ENCODE data around the gene FBXO3. TPM values are rescaled to one million over a fixed set of nuclear protein-coding genes. Genes with fewer than 3 reads are reported as not detected.

The FBXO3 gene
- total and polyA plus RNA-seq, 9 of the 15 experiments (the other 6 are each of a cell fraction or from before 2014, with no cell fraction given) = 11.6 to 59.3 (median 29.2) TPM

DNA sequence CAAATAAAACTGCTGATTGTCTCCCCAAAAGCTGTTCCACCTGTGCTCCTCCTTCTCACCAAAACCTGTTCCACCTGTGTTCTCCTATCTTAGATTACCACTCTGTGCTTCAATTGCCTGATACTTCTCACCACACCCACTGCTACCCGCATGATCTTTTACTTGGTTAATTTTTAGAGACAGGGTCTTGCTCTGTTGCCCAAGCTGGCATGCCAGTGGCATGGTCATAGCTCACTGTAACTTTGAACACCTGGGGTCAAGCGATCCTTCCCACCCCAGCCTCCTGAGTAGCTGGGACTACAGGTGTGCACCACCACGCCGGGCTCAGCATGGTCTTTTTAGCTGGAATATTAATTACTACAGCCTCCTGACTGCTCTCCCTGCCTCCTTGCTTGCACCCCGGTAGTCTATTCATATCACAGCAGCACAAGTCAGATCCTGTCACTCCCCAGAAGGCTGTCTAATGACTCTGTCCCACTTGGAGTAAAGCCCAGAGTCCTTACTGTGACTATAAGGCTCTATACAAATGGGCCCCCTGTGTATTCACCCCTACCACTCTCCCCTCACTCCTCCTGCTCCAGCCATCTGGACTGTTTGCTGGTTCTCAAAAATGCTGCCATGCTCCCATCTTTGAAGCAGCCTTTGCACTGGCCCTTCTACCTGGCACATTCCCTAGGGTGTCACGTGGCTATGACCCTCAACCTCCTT lies 77.2 kb downstream of the FBXO3 start:
- peaks cover 16 to 18% of the 10 kb centered on the region in 2 experiments for H3K4me1 ChIP-seq (replicated peaks in 1 of 2; ENCODE audit: control insufficient read depth in 2 of 2, insufficient read depth in 2 of 2, low read length in 2 of 2)
- under 1% methylated on average over 6 of the region's 6 CpGs for WGBS (ENCODE audit: insufficient coverage, low coverage, missing lambda C conversion rate)

More for the DNA sequence above, 77.2 kb downstream of the FBXO3 start:
- FAIRE-seq (no peak), ATAC-seq (no peak), DNase-seq (ENCODE audit: extremely low read depth in 1 of 4, low spot score in 3 of 4) (no peak)
- Histone ChIP-seq H3K27ac (ENCODE audit: extremely low read depth, low read depth, low read length) (no peak overlapping the region), H3K9ac (ENCODE audit: insufficient read depth in 1 of 2, low read depth in 2 of 2, low read length in 2 of 2) (no peak overlapping the region), H3K4me3 (no peak overlapping the region), H3K27me3 (ENCODE audit: control insufficient read depth in 2 of 2, insufficient read depth in 2 of 2, low read length in 2 of 2) (peaks cover 19 to 45% of the 10 kb centered on the region in 2 experiments), H2AFZ (ENCODE audit: low read depth, low read length) (no peak overlapping the region), H3K9me1 (ENCODE audit: control insufficient read depth, insufficient read depth, low read length) (no peaks in the 10 kb centered on the region), H3K4me2 (ENCODE audit: insufficient read depth, low read length) (no peak overlapping the region), H3K9me3 (replicated peaks; ENCODE audit: control insufficient read depth, insufficient read depth, low read depth, low read length) (no peaks in the 10 kb centered on the region), H3K36me3 (ENCODE audit: control insufficient read depth, insufficient read depth, low read length) (no peaks in the 10 kb centered on the region), H4K20me1 (replicated peaks; ENCODE audit: control insufficient read depth, insufficient read depth, low read length) (no peaks in the 10 kb centered on the region), H3K79me2 (ENCODE audit: control insufficient read depth, insufficient read depth, low read length) (no peaks in the 10 kb centered on the region)
- intact Hi-C loops (cut with micrococcal nuclease) = no loop called here
- POLR2A ChIA-PET = interaction anchor here (0.7 to 1.6 kb wide), 2 partner anchors 18 to 111 kb away, joined by 4 to 5 read pairs; no protein-coding TSS in a partner anchor
- TF ChIP-seq KLF16 (IDR thresholded peaks at IDR 0.05) = no peak
- no peak for TF ChIP-seq ZFP1 (CRISPR knock-in tag; IDR thresholded peaks at IDR 0.05)
- TF ChIP-seq, protein P1, sequence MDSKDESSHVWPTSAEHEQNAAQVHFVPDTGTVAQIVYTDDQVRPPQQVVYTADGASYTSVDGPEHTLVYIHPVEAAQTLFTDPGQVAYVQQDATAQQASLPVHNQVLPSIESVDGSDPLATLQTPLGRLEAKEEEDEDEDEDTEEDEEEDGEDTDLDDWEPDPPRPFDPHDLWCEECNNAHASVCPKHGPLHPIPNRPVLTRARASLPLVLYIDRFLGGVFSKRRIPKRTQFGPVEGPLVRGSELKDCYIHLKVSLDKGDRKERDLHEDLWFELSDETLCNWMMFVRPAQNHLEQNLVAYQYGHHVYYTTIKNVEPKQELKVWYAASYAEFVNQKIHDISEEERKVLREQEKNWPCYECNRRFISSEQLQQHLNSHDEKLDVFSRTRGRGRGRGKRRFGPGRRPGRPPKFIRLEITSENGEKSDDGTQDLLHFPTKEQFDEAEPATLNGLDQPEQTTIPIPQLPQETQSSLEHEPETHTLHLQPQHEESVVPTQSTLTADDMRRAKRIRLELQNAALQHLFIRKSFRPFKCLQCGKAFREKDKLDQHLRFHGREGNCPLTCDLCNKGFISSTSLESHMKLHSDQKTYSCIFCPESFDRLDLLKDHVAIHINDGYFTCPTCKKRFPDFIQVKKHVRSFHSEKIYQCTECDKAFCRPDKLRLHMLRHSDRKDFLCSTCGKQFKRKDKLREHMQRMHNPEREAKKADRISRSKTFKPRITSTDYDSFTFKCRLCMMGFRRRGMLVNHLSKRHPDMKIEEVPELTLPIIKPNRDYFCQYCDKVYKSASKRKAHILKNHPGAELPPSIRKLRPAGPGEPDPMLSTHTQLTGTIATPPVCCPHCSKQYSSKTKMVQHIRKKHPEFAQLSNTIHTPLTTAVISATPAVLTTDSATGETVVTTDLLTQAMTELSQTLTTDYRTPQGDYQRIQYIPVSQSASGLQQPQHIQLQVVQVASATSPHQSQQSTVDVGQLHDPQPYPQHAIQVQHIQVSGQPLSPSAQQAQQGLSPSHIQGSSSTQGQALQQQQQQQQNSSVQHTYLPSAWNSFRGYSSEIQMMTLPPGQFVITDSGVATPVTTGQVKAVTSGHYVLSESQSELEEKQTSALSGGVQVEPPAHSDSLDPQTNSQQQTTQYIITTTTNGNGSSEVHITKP (IDR thresholded peaks at IDR 0.05; ENCODE audit: partially characterized antibody) = no peak
- no peak for TF ChIP-seq ZNF707 (CRISPR knock-in tag; conservative IDR thresholded peaks at IDR 0.05)
- no peak for TF ChIP-seq NRF1 (conservative IDR thresholded peaks at IDR 0.05 in 1 of 2, IDR thresholded peaks at IDR 0.05 in 1 of 2)
- no peak for TF ChIP-seq ZKSCAN1 (IDR thresholded peaks at IDR 0.05; ENCODE audit: low read depth, low read length)
- TF ChIP-seq, protein P2, sequence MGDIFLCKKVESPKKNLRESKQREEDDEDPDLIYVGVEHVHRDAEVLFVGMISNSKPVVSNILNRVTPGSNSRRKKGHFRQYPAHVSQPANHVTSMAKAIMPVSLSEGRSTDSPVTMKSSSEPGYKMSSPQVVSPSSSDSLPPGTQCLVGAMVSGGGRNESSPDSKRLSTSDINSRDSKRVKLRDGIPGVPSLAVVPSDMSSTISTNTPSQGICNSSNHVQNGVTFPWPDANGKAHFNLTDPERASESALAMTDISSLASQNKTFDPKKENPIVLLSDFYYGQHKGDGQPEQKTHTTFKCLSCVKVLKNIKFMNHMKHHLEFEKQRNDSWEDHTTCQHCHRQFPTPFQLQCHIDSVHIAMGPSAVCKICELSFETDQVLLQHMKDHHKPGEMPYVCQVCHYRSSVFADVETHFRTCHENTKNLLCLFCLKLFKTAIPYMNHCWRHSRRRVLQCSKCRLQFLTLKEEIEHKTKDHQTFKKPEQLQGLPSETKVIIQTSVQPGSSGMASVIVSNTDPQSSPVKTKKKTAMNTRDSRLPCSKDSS (IDR thresholded peaks at IDR 0.05; ENCODE audit: low read depth, partially characterized antibody) = no peak
- TF ChIP-seq, protein P3, sequence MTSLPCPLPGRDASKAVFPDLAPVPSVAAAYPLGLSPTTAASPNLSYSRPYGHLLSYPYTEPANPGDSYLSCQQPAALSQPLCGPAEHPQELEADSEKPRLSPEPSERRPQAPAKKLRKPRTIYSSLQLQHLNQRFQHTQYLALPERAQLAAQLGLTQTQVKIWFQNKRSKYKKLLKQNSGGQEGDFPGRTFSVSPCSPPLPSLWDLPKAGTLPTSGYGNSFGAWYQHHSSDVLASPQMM (CRISPR knock-in tag; IDR thresholded peaks at IDR 0.05) = no peak
- TF ChIP-seq NUFIP1 (IDR thresholded peaks at IDR 0.05; ENCODE audit: partially characterized antibody) = no peak
- TF ChIP-seq FOXJ2 (tag; IDR thresholded peaks at IDR 0.05) = no peak
- in situ Hi-C loops (cut with MboI) = no loop called here
- BruUV-seq (replicated peaks) = no TSS peak
- CTCF ChIA-PET (ENCODE audit: low intra/inter-chr PET ratio) = no interaction called here
